ENCODE measurements around the gene SLAMF8.

Gene SLAMF8

GRCh38 chr1:159873530-159874143 is 47.0 kb downstream of the SLAMF8 start:
- no peak for DNase-seq

- DNase-seq, result no peak
Measured at GRCh38 chr1:159877695-159878444, 51.2 kb downstream of the SLAMF8 start.

DNA sequence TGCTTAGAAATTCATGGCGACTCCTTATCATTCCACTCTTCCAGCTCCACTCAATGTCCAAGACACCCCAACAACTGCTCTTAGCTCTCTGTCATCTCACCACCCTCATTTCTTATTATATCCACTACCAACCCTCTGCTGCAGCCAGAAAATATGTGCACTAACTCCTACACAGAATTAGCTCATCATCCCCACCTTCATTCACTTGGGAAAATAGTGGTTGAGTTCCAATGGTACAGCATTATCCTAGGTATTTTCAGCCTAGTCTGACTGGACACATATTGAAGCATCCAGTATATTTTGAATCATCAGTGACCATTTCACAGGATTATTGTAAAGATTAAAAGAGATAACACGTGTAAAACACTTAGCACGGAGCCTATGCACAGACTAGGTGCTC is 52.5 kb downstream of the SLAMF8 start:
- DNase-seq, result no peak

DNA sequence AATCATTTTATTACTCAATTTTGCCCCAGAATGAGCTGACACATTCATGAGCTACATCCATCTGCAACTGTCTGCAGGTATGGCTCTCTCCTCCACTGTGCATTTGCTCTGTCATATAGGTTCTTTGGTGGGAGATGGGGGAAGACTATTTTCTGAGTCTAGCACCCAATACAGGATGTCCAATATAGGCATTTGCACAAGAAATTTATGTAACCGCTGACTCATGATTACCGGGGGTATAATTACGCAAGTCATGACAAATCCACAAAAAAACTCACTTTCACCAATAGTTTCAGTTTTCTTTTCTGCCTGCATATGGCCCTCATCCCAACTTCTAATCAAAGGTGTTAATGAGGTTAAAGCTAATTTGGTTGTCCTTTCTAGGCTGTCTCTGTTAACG is 53.3 kb downstream of the SLAMF8 start:
- DNase-seq, result no peak

DNA sequence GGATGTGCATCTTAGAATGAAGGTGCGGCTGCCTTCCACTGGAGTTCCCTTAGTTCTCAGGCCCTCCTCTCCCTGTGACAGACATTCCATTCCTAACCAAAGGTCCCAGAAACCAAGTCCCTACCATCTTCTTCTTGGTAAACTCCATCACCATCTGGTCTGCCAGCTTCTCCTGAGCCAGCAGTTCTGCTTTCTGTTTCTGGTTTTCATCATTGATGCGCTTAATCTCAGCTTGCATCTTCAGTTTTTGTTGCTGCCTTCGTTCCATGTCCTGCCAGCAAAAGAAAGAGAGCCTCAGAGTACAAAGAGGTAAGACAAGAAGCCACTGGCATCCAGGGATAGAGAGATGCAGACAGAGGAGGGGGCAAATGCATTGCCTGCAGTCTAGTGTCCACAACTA is 53.8 kb downstream of the SLAMF8 start:
- DNase-seq, result no peak

DNA sequence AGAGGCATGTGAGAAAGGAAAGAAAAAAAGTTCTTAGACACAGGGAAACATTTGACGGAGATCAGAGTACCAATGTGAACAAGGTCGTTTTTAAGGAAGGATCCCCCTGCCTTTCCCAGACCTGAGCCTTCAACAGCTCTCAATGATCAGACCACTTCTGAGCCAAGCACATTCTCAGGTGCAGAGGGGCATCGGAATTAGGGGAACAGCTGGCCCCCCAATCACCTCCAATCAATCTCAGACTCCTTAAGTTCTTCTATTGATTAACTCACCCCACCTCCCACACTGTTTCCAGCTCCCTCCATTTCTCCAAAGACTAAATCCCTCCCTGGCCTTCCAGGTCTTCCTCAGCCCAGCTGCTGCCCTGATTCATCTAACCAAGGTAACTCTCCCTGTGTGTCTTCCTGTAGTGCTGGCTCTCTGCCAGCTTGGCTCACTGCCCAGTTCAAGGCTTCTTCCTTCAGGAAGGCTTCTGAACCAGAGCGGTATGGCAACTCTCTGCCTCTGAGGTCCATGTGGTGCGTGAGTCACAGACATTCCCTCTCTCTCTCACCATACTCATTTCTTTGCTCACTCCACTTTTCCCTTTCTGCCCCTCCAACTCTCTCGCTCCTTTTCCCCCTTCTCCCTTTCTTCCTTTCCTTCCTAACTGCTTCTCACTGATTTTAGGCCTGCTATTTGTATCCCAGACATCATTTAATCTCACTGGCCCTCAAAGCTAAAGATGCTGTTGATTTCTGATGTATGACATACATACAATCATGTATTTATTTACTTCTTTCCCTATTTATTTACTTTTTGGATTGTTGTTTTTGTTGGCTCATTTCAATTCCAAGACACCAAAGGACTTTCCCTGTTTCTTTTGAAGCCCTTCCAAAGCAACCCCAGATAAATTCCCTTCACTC is 55.2 kb downstream of the SLAMF8 start:
- DNase-seq, result no peak

- DNase-seq, result no peak
Measured at GRCh38 chr1:159882527-159882862, 55.8 kb downstream of the SLAMF8 start.

DNA sequence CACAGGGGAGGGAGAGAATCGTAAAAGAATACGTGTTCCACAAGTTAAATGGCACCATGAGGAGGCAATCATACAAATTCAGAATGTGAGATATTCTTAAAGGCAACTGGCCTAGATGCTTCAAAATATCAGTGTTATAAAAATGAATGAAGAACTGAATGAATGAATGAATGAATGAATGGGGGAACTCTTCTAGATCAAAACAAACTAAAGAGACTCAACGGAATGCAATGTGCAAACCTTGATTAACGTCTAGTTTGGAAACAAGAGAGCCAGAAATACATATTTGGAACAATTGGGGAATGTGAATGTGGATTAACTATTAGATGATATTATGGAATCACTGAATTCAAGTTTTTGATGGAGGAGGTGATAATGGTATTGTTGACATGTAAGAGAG is 56.5 kb downstream of the SLAMF8 start:
- DNase-seq, result no peak

- no peak for DNase-seq
Measured at GRCh38 chr1:159884296-159884695, 57.6 kb downstream of the SLAMF8 start.

Data from islet precursor cell (in vitro differentiated cells).